ENCODE results near the gene SYPL2. TPM values are rescaled to one million over a fixed set of nuclear protein-coding genes. Genes with fewer than 3 reads are reported as not detected.
A peak's percentile ranks its signal among the peaks of the same experiment; 100 is the strongest.

SYPL2 gene
- total and polyA plus RNA-seq, 4 donors = 0.31 to 1.4 (median 1.0) TPM

DNA sequence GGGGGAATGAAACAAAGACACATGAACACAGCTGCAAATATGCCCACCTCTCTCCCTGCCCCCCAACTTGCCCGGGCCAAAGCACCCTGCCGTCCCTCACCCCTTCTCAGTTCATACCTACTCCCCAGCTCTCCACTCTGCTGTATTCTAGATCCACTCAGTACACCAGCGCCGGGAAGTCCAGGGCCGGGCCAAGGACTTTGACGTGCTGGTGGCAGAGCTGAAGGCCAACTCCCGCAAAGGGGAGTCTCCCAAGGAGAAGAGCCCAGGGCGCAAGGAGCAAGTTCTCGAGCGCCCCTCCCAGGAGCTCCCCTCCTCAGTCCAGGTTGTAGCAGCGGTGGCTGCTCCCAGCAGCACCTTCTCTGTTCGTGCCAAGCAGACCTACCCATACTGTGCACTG lies 22.4 kb downstream of the SYPL2 start:
- no peaks in the 10 kb centered on the region for H3K9me3 ChIP-seq (ENCODE audit: control insufficient read depth in 4 of 4, insufficient read depth in 3 of 4, low read length in 3 of 4)
- WGBS, 2 donors = 91 to 97% methylated on average over 12 of the region's 12 CpGs

GRCh38 chr1:109490029-109490933 lies 23.9 kb downstream of the SYPL2 start:
- whole genome bisulfite sequencing, 2 donors = 88 to 89% methylated on average over 11 of the region's 11 CpGs
- H3K27me3 ChIP-seq (ENCODE audit: control insufficient read depth in 3 of 3, insufficient read depth in 3 of 3, low read length in 2 of 3) = no peaks in the 10 kb centered on the region
- H3K36me3 ChIP-seq (ENCODE audit: control insufficient read depth in 4 of 4, insufficient read depth in 4 of 4, low read length in 4 of 4) = peaks cover 0 to 19% (median 15%) of the 10 kb centered on the region in 4 donors
- H3K27ac ChIP-seq (ENCODE audit: low read depth in 1 of 2, low read length in 1 of 2) = no peak overlapping the region
- TF ChIP-seq, protein P1, sequence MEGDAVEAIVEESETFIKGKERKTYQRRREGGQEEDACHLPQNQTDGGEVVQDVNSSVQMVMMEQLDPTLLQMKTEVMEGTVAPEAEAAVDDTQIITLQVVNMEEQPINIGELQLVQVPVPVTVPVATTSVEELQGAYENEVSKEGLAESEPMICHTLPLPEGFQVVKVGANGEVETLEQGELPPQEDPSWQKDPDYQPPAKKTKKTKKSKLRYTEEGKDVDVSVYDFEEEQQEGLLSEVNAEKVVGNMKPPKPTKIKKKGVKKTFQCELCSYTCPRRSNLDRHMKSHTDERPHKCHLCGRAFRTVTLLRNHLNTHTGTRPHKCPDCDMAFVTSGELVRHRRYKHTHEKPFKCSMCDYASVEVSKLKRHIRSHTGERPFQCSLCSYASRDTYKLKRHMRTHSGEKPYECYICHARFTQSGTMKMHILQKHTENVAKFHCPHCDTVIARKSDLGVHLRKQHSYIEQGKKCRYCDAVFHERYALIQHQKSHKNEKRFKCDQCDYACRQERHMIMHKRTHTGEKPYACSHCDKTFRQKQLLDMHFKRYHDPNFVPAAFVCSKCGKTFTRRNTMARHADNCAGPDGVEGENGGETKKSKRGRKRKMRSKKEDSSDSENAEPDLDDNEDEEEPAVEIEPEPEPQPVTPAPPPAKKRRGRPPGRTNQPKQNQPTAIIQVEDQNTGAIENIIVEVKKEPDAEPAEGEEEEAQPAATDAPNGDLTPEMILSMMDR (IDR thresholded peaks at IDR 0.05; ENCODE audit: control extremely low read depth, extremely low read depth) = peak; percentile 69
- H3K4me3 ChIP-seq = no peak overlapping the region
- DNase-seq (peak; percentile 64 to 69 (median 68)), ATAC-seq (ENCODE audit: insufficient read depth, low FRiP score) (no peak)
- peaks cover 0 to 21% (median 0%) of the 10 kb centered on the region in 5 donors for H3K4me1 ChIP-seq (ENCODE audit: control insufficient read depth in 5 of 5, insufficient read depth in 5 of 5, low read length in 5 of 5)
- H3K9me3 ChIP-seq (ENCODE audit: control insufficient read depth in 4 of 4, insufficient read depth in 3 of 4, low read length in 3 of 4) = no peaks in the 10 kb centered on the region
- no peak overlapping the region for H3K9ac ChIP-seq (ENCODE audit: insufficient read depth in 1 of 2, low read length in 2 of 2)

More for the DNA sequence above, 22.4 kb downstream of the SYPL2 start:
- peaks cover 0 to 19% (median 14%) of the 10 kb centered on the region in 4 donors for H3K36me3 ChIP-seq (ENCODE audit: control insufficient read depth in 4 of 4, insufficient read depth in 4 of 4, low read length in 4 of 4)
- no peak overlapping the region for H3K9ac ChIP-seq (ENCODE audit: insufficient read depth in 1 of 2, low read length in 2 of 2)
- peaks cover 0 to 22% (median 6%) of the 10 kb centered on the region in 5 donors for H3K4me1 ChIP-seq (ENCODE audit: control insufficient read depth in 5 of 5, insufficient read depth in 5 of 5, low read length in 5 of 5)
- TF ChIP-seq, protein P1 (IDR thresholded peaks at IDR 0.05; ENCODE audit: control extremely low read depth, extremely low read depth) = no peak
- ATAC-seq (ENCODE audit: insufficient read depth, low FRiP score) (no peak), DNase-seq (no peak)
- no peak overlapping the region for H3K4me3 ChIP-seq
- no peaks in the 10 kb centered on the region for H3K27me3 ChIP-seq (ENCODE audit: control insufficient read depth in 3 of 3, insufficient read depth in 3 of 3, low read length in 2 of 3)
- H3K27ac ChIP-seq (ENCODE audit: low read depth in 1 of 2, low read length in 1 of 2) = no peak overlapping the region

DNA sequence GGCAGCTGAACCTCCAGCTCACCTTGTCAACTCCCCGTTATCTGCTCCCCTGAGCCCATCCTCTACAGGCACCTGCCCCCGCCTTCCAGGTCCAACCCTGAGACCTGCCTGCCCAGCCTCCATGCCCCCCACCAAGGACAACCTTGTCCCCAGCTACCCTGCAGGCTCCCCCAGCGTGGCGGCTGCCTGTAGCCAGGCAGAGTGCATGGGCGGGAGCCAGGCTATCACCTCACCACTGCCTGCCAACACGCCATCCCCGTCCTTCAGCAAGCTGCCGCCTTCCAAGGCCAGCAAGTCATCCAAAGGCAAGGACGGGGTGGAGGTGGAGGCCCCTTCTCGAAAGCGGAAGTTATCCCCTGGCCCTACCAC lies 24.6 kb downstream of the SYPL2 start:
- Histone ChIP-seq H3K36me3 (ENCODE audit: control insufficient read depth in 4 of 4, insufficient read depth in 4 of 4, low read length in 4 of 4) (peaks cover 0 to 19% (median 15%) of the 10 kb centered on the region in 4 donors), H3K4me1 (ENCODE audit: control insufficient read depth in 5 of 5, insufficient read depth in 5 of 5, low read length in 5 of 5) (peaks cover 0 to 21% (median 0%) of the 10 kb centered on the region in 5 donors), H3K9ac (ENCODE audit: insufficient read depth in 1 of 2, low read length in 2 of 2) (no peak overlapping the region), H3K4me3 (no peak overlapping the region), H3K27me3 (ENCODE audit: control insufficient read depth in 3 of 3, insufficient read depth in 3 of 3, low read length in 2 of 3) (no peaks in the 10 kb centered on the region), H3K9me3 (ENCODE audit: control insufficient read depth in 4 of 4, insufficient read depth in 3 of 4, low read length in 3 of 4) (no peaks in the 10 kb centered on the region), H3K27ac (ENCODE audit: low read depth in 1 of 2, low read length in 1 of 2) (no peak overlapping the region)
- TF ChIP-seq, protein P1 (IDR thresholded peaks at IDR 0.05; ENCODE audit: control extremely low read depth, extremely low read depth) = no peak
- ATAC-seq (ENCODE audit: insufficient read depth, low FRiP score) (no peak), DNase-seq (no peak)
- WGBS, 2 donors = 92% methylated on average over 11 of the region's 11 CpGs
